Left ventricle myocardium superior (tissue), 1 donor: Measurements from ENCODE around the gene UBL4B. TPM values are rescaled to one million over a fixed set of nuclear protein-coding genes. Genes with fewer than 3 reads are reported as not detected.

Experiments used
- ATAC-seq: fragments of 200-7000 bp; cut with Tn5 transposase; one replicate; pipeline ENCODE4 v1.9.1; 2020; ENCODE audit warnings: mild to moderate bottlenecking, moderate library complexity
- DNase-seq: peaks from one replicate; pipeline ENCODE4 v3.0.0-alpha.2; 2020
- intact Hi-C: fragments of 100-400 bp; cut with micrococcal nuclease; formaldehyde crosslinking; loops from one replicate; pipeline ENCODE4 v1.11.0; 2022
- total RNA-seq: library from RNA; stranded (reverse); fragmentation: NEBNext Ultra II Directional; extraction: Animal tissue kit (Norgen Biotek cat#: 25700); gene quantifications from one replicate; pipeline ENCODE4 v1.2.1, GENCODE V29; 2021
- donor health status: DM: no; HTN: yes; CAD: no; lungs with severe emphysema.

The UBL4B gene
- total RNA-seq, 1 donor from 2014 or later: not detected

DNA sequence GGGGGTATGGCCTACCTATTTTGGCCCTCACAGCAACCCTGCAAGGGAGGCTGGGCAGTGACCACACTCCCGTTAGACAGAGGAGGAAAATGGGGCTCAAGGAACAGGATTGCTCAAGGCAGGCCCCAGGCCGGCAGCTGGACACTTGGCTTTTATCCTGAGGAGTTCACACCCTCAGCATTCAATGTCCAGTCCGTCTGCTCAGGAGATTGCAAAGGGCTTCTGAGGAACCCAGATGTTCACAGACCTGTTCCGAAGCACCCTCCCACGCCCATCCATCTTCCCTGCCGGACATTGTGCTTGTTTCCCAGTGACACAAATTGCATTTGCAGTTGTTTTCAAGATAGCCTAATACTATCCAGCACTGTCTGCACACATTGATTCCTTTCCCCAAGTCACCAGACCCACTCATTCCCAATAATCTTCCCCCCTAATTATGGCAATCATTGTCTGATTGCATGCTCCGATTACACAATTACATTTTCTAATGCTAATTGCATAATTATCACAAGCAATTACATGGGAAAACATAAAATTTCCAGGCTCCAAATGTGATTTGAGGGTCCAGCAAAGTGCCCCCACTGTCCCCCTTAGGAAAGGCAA is 4.3 kb upstream of the UBL4B start:
- intact Hi-C loops: loop anchor here (5.0 kb wide), 1 partner anchor 56 kb away; no protein-coding TSS in a partner anchor

GRCh38 chr1:110111081-110111480 is 1.2 kb upstream of the UBL4B start:
- DNase-seq: no peak
- intact Hi-C loops: no loop called here

More for the DNA sequence above, 4.3 kb upstream of the UBL4B start:
- ATAC-seq (peak; percentile 48), DNase-seq (peak; percentile 37)

GRCh38 chr1:110112656-110113055 is 413 bp downstream of the UBL4B start:
- ATAC-seq (no peak), DNase-seq (no peak)
- intact Hi-C loops: no loop called here

More at GRCh38 chr1:110111081-110111480, 1.2 kb upstream of the UBL4B start:
- ATAC-seq: no peak

DNA sequence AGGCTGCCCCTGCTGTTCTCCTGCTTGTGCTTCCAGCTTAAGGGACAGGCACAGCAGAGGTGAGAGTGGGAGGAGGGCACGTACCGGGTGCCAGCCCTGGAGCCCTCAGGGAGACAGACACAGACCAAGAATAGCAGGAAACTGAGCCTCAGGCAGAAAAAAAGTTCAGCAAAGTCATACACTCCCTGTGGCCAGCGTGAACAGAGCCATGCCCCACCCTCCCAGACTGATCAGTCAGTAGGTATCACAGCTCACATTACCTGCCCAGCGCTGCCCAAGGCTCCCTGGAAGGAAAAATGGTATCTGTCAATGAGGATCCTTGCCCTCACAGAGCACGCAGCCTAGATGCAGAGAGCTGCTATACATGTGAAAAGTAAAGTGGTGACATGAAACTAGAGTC is 1.3 kb downstream of the UBL4B start:
- ATAC-seq (no peak), DNase-seq (no peak)
- intact Hi-C loops: no loop called here

- intact Hi-C loops: no loop called here
- DNase-seq: no peak
- no peak for ATAC-seq
These were observed 1.9 kb downstream of the UBL4B start for GRCh38 chr1:110114173-110114572.

DNA sequence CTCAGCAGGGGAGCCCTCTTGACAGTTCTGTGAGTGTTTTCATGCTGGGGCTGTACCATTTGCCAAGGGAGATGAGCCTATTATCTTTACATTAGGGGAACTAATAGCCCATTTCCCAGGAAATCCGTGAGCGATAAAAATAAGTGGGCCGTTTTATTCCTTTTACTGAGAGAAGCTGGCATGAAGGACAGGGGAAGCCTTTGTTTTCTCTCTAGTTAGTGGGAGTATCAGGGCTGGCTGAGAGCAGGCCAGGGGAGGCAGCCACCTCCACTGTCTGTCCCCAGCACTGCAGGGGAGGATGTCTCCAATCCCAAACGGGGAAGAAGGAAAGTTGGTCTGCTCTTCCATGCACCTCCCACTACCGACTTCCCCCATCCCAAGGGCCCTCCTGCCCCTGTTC is 2.5 kb downstream of the UBL4B start:
- no peak for DNase-seq
- intact Hi-C loops: no loop called here
- ATAC-seq: no peak

DNA sequence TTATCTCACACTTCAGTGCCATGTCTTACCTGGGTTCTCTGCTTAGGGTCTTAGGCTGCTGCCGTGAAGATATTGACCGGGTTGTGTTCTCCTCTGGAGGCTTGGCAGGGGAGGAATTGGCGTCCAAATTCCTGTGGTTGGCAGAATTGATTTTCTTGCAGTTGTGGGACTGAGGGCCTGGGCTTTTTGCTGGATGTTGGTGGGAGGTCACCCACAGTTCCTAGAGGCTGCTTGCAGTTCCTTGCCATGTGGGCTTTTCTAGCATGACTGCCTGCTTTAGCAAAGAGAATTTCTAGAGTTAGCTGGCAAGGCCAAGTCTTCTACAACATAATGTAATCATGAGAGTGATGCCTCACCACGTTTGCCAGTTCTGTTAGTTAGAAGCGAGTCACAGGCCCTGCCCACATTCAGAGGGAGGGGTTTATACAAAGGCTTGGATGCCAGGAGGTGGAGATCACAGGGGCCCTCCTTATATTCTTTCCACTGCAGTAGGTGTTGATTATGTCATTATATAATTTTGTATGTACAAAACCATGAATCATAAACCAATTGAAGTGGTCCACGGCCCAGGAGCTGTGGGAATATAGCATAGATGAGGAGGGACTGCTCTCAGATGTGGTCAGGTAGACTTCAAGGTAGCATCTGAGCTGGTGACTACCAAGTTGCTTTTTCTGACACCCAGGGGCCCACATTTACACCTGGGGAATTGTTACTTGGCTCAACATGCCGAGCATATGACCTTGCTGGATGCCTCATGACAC is 6.6 kb downstream of the UBL4B start:
- intact Hi-C loops: no loop called here
- DNase-seq: no peak
- no peak for ATAC-seq

- intact Hi-C loops: no loop called here
- ATAC-seq (no peak), DNase-seq (no peak)
These were observed 7.6 kb downstream of the UBL4B start for GRCh38 chr1:110119843-110120242.

GRCh38 chr1:110120960-110121561 is 8.8 kb downstream of the UBL4B start:
- DNase-seq: no peak
- ATAC-seq: no peak
- intact Hi-C loops: no loop called here

DNA sequence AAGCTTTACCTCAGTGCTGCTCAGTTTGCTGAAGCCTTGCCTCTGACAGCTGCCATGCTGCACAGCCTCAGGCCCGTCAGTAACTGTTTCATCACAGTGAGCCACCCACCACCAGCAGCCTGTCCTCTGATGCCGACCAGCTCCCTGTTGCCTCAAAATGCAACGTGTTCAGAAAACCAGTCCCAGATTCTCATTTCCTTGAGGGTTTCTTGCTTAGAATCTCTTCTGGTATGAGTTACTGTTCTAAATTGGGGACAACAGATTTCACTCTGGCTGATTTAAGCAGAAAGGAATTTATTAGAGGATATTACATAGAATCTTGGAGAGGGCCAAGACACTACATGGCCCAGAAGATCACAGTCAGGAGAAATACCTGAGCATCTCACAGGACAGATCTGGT is 11.0 kb downstream of the UBL4B start:
- intact Hi-C loops: no loop called here
- no peak for ATAC-seq
- DNase-seq: no peak

DNA sequence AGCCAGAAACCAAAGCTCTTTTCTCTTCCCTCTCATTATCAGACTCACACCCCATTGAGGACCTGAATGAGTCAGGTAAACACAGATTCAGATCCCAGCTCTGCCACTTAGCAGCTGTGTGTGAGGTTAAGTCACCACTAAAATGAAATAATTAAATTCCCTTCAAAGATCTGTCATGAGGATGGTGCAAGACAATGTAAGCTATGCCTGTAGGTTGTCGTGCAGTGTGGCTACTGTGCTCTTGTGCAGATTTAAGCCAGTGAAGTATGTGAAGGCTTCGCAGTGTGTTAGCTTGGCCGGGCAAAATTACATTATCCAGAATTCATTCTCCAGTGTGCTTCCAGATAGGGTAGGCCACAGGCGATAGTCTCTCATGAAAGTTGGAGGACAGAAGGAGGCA is 13.6 kb downstream of the UBL4B start:
- intact Hi-C loops: no loop called here
- DNase-seq: no peak
- no peak for ATAC-seq

GRCh38 chr1:110130113-110130591 is 17.9 kb downstream of the UBL4B start:
- intact Hi-C loops: no loop called here
- peak; percentile 61 for ATAC-seq
- peak; percentile 42 for DNase-seq

DNA sequence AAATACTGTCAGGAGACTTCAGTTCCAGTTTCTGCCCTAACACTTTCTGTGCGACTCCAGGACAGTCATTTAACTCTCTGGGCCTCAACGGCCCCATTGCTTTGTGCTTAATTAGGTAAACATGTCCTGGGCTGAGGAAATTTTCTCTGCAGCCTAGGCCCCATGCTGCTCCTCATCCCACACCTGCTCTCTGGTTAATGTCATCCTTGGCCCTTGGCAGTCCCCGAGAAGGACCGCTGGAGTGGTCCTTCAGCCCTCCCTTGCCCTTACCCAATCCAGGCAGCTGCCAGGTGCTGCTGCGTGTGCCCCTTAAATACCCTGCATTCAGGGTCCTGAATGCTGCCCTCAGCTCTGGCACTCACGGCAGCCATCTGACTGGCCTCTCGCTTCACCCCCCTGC is 18.7 kb downstream of the UBL4B start:
- ATAC-seq (no peak), DNase-seq (no peak)
- intact Hi-C loops: no loop called here

- intact Hi-C loops: no loop called here
- ATAC-seq: no peak
- DNase-seq: no peak
These were observed 20.4 kb downstream of the UBL4B start for GRCh38 chr1:110132682-110133081.

GRCh38 chr1:110133436-110133835 is 21.2 kb downstream of the UBL4B start:
- intact Hi-C loops: no loop called here
- no peak for DNase-seq
- no peak for ATAC-seq

GRCh38 chr1:110134050-110134595 is 21.9 kb downstream of the UBL4B start:
- intact Hi-C loops: no loop called here
- ATAC-seq (no peak), DNase-seq (no peak)

DNA sequence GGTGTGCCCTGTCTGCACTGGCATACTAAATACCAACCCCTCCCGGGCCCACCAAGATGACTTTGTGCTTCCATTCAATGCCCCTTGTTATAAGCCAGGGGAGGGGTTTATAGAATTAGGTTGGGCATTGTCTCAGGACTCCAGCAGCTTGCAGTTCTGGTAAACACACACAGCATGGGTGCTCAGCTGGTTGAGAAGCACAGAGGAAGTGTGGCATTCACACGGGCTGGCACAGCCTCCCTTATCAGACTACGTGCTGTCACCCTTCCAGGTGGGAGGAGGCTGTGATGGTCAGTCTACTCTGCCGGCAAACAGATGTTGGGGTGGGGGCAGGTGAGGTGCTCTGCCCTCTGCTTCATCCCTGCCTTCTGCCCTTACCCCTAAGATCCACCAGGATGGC is 23.0 kb downstream of the UBL4B start:
- DNase-seq: no peak
- intact Hi-C loops: no loop called here
- ATAC-seq: no peak

DNA sequence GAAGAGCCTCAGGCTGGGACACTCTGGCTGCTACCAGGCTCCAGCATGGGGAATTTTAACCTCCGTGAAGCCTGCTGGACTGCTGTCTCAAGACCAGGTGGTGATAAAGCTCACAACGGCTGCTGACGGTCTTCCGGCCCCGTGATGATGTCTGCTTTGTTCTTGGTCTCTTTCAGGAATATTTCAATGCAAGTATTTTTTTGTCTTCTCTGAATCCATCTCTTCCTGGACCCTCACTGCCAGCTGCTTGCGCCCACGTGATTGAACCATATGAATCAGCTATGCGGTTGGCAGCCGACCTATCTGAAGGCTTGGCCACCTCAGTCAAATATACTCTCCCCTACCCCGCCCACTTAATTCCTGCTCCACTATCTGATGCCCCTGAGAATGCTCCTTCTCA is 23.4 kb downstream of the UBL4B start:
- no peak for ATAC-seq
- intact Hi-C loops: no loop called here
- no peak for DNase-seq

- ATAC-seq: peak; percentile 56
- DNase-seq: peak; percentile 54
- intact Hi-C loops: no loop called here
These were observed 24.7 kb downstream of the UBL4B start for GRCh38 chr1:110136911-110137310.

DNA sequence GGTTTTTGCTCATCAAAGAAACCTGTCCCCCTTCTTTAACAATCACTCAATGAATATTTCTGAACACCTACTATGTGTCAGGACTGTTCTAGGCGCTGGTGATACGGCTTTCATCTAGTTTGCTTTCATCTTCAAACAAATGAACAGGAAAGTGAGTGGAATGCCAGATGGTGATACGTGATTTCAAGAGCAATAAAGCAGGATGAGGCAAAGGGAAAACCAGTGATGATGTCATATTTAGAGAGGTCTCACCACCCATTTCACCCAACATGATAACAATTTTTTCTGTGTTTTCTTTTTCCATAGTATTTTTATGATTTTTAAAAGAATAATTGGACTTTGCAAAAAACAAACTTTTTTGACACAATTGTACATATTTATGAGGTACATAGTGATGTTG is 26.7 kb downstream of the UBL4B start:
- ATAC-seq: no peak
- DNase-seq: no peak
- intact Hi-C loops: no loop called here
